Measurements from ENCODE around the gene IMPA2. TPM values are rescaled to one million over a fixed set of nuclear protein-coding genes. Genes with fewer than 3 reads are reported as not detected.

IMPA2 gene
- total and polyA plus RNA-seq, 2 of the 4 experiments (the other 2 are of a cell fraction), result 5.4 to 5.5 TPM

GRCh38 chr18:12032786-12033642 lies 51.7 kb downstream of the IMPA2 start:
- Histone ChIP-seq H3K23ac (ENCODE audit: low read depth, low read length) (no peak overlapping the region; the same call in 1 of the 2 replicates), H3K4ac (ENCODE audit: low read depth, low read length) (peak overlapping the region; percentile 64), H3K27me3 (ENCODE audit: control insufficient read depth, insufficient read depth, low read length) (no peaks in the 10 kb centered on the region), H3K79me1 (ENCODE audit: low read depth in 1 of 2, low read length in 2 of 2) (no peaks in the 10 kb centered on the region), H4K20me1 (ENCODE audit: insufficient read depth, low read length) (no peaks in the 10 kb centered on the region), H3K4me2 (ENCODE audit: low read depth, low read length) (peak overlapping the region; percentile 24; the same call in 1 of the 2 replicates), H2BK120ac (ENCODE audit: low read depth, low read length) (peak overlapping the region; percentile 55), H3K18ac (ENCODE audit: low read depth, low read length) (peak overlapping the region; percentile 22; the same call in 1 of the 2 replicates), H3K14ac (replicated peaks; ENCODE audit: low read depth, low read length) (0 out of 2 replicates have a peak overlapping the region, but pooled peaks have one; percentile 21), H3K9me1 (ENCODE audit: insufficient read depth, low read length) (peaks cover 3% of the 10 kb centered on the region; the same call in 1 of the 2 replicates), H3K9me3 (ENCODE audit: control insufficient read depth, insufficient read depth, low read length) (no peaks in the 10 kb centered on the region), H3K56ac (ENCODE audit: extremely low read depth, insufficient read depth, low read length) (no peak overlapping the region), H4K5ac (ENCODE audit: low read depth, low read length) (0 out of 2 replicates have a peak overlapping the region, but pooled peaks have one; percentile 3), H4K8ac (ENCODE audit: low read depth in 2 of 2, low read length in 2 of 2) (no peak overlapping the region), H2BK20ac (ENCODE audit: low read depth, low read length) (peak overlapping the region; percentile 51; the same call in 1 of the 2 replicates), H2AFZ (replicated peaks; ENCODE audit: low read length, poor library complexity) (no peak overlapping the region), H3K4me1 (ENCODE audit: control insufficient read depth, insufficient read depth, low read length) (peaks cover 25% of the 10 kb centered on the region), H4K91ac (ENCODE audit: insufficient read depth, low read depth, low read length) (peak overlapping the region; percentile 36; the same call in 1 of the 2 replicates), H3K36me3 (ENCODE audit: control insufficient read depth, insufficient read depth, low read length) (peaks cover 17% of the 10 kb centered on the region), H2BK5ac (ENCODE audit: low read depth, low read length, poor library complexity, severe bottlenecking) (peak overlapping the region; percentile 13), H3K9ac (ENCODE audit: low read depth, low read length) (no peak overlapping the region), H2AK5ac (ENCODE audit: low read depth, low read length) (peak overlapping the region; percentile 49; the same call in 1 of the 2 replicates), H2BK15ac (ENCODE audit: low read depth, low read length) (no peak overlapping the region), H3K4me3 (ENCODE audit: insufficient read depth, low read depth, low read length) (no peak overlapping the region), H2AK9ac (replicated peaks; ENCODE audit: low read depth, low read length, poor library complexity) (no peak overlapping the region), H3K27ac (ENCODE audit: insufficient read depth, low read length) (peak overlapping the region; percentile 23; the same call in 1 of the 2 replicates)
- in situ Hi-C loops (cut with MboI; ENCODE audit: low sequenced_read_pairs), result no loop called here
- no TSS peak for BruUV-seq (replicated peaks)
- ATAC-seq (ENCODE audit: low read depth) (peak; percentile 67), DNase-seq (peak; percentile 68)
- dilution Hi-C loops (cut with HindIII; ENCODE audit: low sequenced_read_pairs, unreplicated experiment), result no loop called here
- ChIA-PET POLR2A (ENCODE audit: unreplicated experiment) (no interaction called here), CTCF (no interaction called here)
- WGBS, 2 experiments (ENCODE audit: extremely low coverage in 2 of 2, insufficient read length in 1 of 2), result 57% methylated on average over 2 of the region's 11 CpGs; no CpG with 5 or more reads in 1 of the 2 experiments
- intact Hi-C loops (cut with micrococcal nuclease), result no loop called here
- TF ChIP-seq CEBPB (IDR thresholded peaks at IDR 0.05; ENCODE audit: low read depth, low read length) (0 out of 2 replicates have a peak, but pooled peaks have one; percentile 1), CTCF (conservative IDR thresholded peaks at IDR 0.05; ENCODE audit: low read depth, low read length) (no peak), FOS (IDR thresholded peaks at IDR 0.05; ENCODE audit: low read depth, low read length) (peak; percentile 80), RAD21 (IDR thresholded peaks at IDR 0.05; ENCODE audit: low read length) (no peak), SMC3 (IDR thresholded peaks at IDR 0.05; ENCODE audit: low read depth, low read length) (no peak), MAFK (IDR thresholded peaks at IDR 0.05; ENCODE audit: low read depth, low read length) (no peak)
